Small intestine (tissue), 16 donors: ENCODE measurements around the gene WNT6. TPM values are rescaled to one million over a fixed set of nuclear protein-coding genes. Genes with fewer than 3 reads are reported as not detected.

Experiments
- DNase-seq, 2 donors: peaks; one replicate each; pipeline versions ENCODE4 v3.0.0 to v3.0.0-alpha.2; 2013
- FAIRE-seq: peaks from 2 replicates; lab custom pipeline; 2012; peaks lifted over from hg19 to GRCh38; lab: Jason Lieb, UNC
- H3K27ac ChIP-seq, 3 donors: one replicate each; pipeline ENCODE4 v1.5.1; 2013; ENCODE audit warnings: low read length in 2 of 3, mild to moderate bottlenecking in 2 of 3, control low read depth in 1 of 3, inconsistent platforms in 1 of 3, low read depth in 1 of 3, moderate library complexity in 1 of 3
- H3K27me3 ChIP-seq, 3 donors: one replicate each; pipeline ENCODE4 v1.6.1; 2013; ENCODE audit warnings: low read length in 3 of 3, inconsistent platforms in 1 of 3; ENCODE audit not compliant: control insufficient read depth in 3 of 3, insufficient read depth in 3 of 3
- H3K36me3 ChIP-seq, 3 donors: one replicate each; pipeline ENCODE4 v1.6.1; 2013; ENCODE audit warnings: low read length in 3 of 3, inconsistent platforms in 1 of 3, low read depth in 1 of 3, mild to moderate bottlenecking in 1 of 3, moderate library complexity in 1 of 3; ENCODE audit not compliant: control insufficient read depth in 3 of 3, insufficient read depth in 2 of 3
- H3K4me1 ChIP-seq, 3 donors: one replicate each; pipeline ENCODE4 v1.6.1; 2013; ENCODE audit warnings: low read length in 2 of 3, inconsistent platforms in 1 of 3, low read depth in 1 of 3, mild to moderate bottlenecking in 1 of 3, moderate library complexity in 1 of 3; ENCODE audit not compliant: control insufficient read depth in 3 of 3, insufficient read depth in 2 of 3
- H3K4me3 ChIP-seq, 3 donors: one replicate each; pipeline ENCODE4 v1.5.1; 2013; ENCODE audit warnings: low read length in 3 of 3, control low read depth in 1 of 3, inconsistent platforms in 1 of 3, low read depth in 1 of 3, mild to moderate bottlenecking in 1 of 3, moderate library complexity in 1 of 3
- H3K9me3 ChIP-seq, 2 donors: one replicate each; pipeline ENCODE4 v1.6.1; 2013; ENCODE audit warnings: low read depth in 1 of 2, low read length in 1 of 2; ENCODE audit not compliant: control insufficient read depth in 2 of 2, insufficient read depth in 1 of 2
- WGBS, 3 donors: extraction: QIAGEN DNeasy Blood & Tissue Kit; methylation state at CpG; one replicate each; pipeline ENCODE4 v1.1.7; 2013; 5-methylcytosine and 5-hydroxymethylcytosine counted together
- long read RNA-seq, 10 donors: transcript quantifications; one replicate each; lab custom pipeline, GENCODE V29; 2026
- polyA plus RNA-seq, 4 donors: library from polyadenylated mRNA; stranded (reverse) in 3 of 4; unstranded in 1 of 4; fragments of 200-250 nt in 3 of 4; fragments of 120-200 nt in 1 of 4; gene quantifications; one replicate each; pipeline versions ENCODE4 v1.2.1 to v1.2.3, GENCODE V29; 2013
- donor health status: healthy with polysubstance abuse.
- donor health status: control.
- donor health status: control.
- donor health status: Bipolar disorder and iron deficiency.
- donor health status: healthy.

The WNT6 gene
- 1 to 10 TPM in 1 of 4 donors, under 1 TPM in 1, not detected in 2; 0.06 to 1.8 TPM for polyA plus RNA-seq
- long read RNA-seq, donor 1, result 0 reads
- long read RNA-seq, donor 2, result 0 reads
- long read RNA-seq, donor 3, result 0 reads
- long read RNA-seq, donor 4, result 0 reads
- long read RNA-seq, donor 5, result 0 reads
- long read RNA-seq, donor 6, result 0 reads
- long read RNA-seq, donor 7, result 0 reads
- long read RNA-seq, donor 8, partial matches to known transcripts, result 0 of 2 reads
- long read RNA-seq, donor 8, other reads (novel, unspliced or antisense), result 0 of 2 reads
- long read RNA-seq, donor 9, result 0 reads
- long read RNA-seq, donor 10, result 0 reads

DNA sequence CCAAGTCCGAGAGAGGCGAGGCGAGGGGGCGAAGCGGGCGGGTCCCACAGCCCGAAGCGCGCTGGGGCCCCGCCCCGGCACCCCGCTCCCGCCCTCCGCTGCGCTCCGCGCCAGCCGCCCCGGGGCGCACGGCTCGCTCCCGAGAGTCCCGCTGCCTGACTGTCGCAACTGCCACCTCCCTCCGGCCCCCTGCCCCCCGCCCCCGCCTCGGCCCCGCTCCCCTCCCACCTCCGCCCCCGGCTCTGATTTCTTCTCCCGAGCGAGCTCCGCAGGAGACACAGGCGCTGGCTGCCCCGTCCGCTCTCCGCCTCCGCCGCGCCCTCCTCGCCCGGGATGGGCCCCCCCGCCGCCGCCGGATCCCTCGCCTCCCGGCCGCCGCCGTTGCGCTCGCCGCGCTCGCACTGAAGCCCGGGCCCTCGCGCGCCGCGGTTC, at the start of gene WNT6:
Gene WNT6, plus strand, starts transcription at position 250 of the 432 bp plus-strand sequence. CDS start 233 bp downstream, outside the sequence.
- FAIRE-seq (no peak), DNase-seq (no peak)
- WGBS, 3 donors, result 0 to 1% (median 1%) methylated on average over 20 to 64 of the region's 64 CpGs
- Histone ChIP-seq H3K36me3 (no peaks in the 10 kb centered on the region), H3K27ac (no peak within 1 kb of the TSS), H3K9me3 (no peaks in the 10 kb centered on the region), H3K27me3 (peaks cover 5 to 83% (median 43%) of the 10 kb centered on the region in 3 donors), H3K4me3 (peak within 1 kb of the TSS in 1 of 3 donors; percentile 43), H3K4me1 (peaks cover 0 to 8% (median 3%) of the 10 kb centered on the region in 3 donors)

DNA sequence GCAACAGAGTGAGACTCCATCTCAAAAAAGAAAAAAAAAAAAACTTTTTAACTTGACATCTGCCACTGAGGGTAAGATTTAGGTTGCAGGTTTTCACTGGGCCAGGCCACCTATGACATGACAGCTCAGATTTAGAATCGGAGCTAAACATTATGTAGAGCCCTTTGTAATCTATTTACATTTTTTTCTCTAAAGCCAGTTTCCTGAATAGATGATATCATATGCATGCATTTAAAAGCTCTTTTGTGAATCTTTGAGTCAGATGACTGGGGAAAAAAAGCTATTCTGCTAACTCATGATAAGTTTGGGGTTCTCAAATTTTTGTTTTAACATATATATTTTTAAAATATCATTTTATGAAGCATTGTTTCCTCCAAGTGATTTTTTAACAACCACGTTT, 49.3 kb upstream of the WNT6 start:
- WGBS, 3 donors, result 76 to 83% (median 81%) methylated on average over 2 of the region's 2 CpGs
- Histone ChIP-seq H3K9me3 (no peaks in the 10 kb centered on the region), H3K27me3 (no peaks in the 10 kb centered on the region), H3K4me3 (no peak overlapping the region), H3K4me1 (peaks cover 0 to 16% (median 3%) of the 10 kb centered on the region in 3 donors), H3K36me3 (peaks cover 0 to 44% (median 10%) of the 10 kb centered on the region in 3 donors), H3K27ac (no peak overlapping the region)
- FAIRE-seq (no peak), DNase-seq (no peak)

DNA sequence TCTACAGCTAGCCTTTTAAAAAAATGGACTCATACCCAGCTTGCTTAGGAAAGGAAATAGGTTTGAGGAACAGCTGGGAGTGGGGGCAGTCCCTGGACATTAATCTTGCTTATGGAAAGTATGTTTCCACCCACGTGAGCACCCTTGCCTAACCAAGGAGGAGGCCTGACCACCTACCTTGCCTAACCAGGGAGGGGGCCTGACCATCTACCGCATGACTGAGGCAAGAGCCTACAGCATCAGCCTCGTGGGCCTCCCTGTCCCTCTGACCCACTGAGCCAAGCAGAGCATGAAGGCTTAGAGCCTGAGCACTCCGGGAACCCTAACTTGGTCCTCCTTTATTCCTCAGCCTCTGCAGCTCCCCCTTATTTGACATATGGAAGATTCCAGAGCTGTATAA, 48.2 kb upstream of the WNT6 start:
- 70 to 79% (median 71%) methylated on average over 4 of the region's 4 CpGs for WGBS, 3 donors
- no peak for FAIRE-seq
- H3K36me3 ChIP-seq, result peaks cover 0 to 56% (median 12%) of the 10 kb centered on the region in 3 donors

DNA sequence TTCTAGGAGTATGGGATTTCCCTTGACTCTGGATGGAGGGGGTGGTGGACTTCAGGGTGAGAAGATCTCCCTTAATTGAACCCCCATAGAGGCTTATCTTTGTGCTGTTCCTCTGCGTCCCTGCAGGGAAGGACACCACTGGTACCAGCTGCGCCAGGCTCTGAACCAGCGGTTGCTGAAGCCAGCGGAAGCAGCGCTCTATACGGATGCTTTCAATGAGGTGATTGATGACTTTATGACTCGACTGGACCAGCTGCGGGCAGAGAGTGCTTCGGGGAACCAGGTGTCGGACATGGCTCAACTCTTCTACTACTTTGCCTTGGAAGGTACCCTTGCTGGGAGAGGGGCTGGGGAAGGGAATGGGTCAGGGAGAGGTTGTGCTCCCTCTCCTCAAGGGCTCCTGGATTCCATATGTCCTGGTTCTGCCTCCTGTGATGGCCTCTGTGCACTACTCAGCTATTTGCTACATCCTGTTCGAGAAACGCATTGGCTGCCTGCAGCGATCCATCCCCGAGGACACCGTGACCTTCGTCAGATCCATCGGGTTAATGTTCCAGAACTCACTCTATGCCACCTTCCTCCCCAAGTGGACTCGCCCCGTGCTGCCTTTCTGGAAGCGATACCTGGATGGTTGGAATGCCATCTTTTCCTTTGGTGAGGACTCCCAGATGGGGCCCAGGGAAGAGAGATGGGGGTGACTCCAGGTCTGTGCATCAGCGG, 47.3 kb upstream of the WNT6 start:
- no peak overlapping the region for H3K27ac ChIP-seq
- FAIRE-seq (no peak), DNase-seq (no peak)
- H3K27me3 ChIP-seq, result no peaks in the 10 kb centered on the region
- peaks cover 0 to 10% (median 3%) of the 10 kb centered on the region in 3 donors for H3K4me1 ChIP-seq
- 94 to 97% (median 94%) methylated on average over 21 of the region's 21 CpGs for WGBS, 3 donors
- H3K4me3 ChIP-seq, result no peak overlapping the region
- H3K9me3 ChIP-seq, result no peaks in the 10 kb centered on the region
- H3K36me3 ChIP-seq, result peaks cover 0 to 61% (median 12%) of the 10 kb centered on the region in 3 donors

More for the DNA sequence above, 48.2 kb upstream of the WNT6 start:
- DNase-seq, result no peak
- Histone ChIP-seq H3K9me3 (no peaks in the 10 kb centered on the region), H3K4me1 (peaks cover 0 to 13% (median 3%) of the 10 kb centered on the region in 3 donors), H3K27ac (no peak overlapping the region), H3K27me3 (no peaks in the 10 kb centered on the region), H3K4me3 (no peak overlapping the region)

DNA sequence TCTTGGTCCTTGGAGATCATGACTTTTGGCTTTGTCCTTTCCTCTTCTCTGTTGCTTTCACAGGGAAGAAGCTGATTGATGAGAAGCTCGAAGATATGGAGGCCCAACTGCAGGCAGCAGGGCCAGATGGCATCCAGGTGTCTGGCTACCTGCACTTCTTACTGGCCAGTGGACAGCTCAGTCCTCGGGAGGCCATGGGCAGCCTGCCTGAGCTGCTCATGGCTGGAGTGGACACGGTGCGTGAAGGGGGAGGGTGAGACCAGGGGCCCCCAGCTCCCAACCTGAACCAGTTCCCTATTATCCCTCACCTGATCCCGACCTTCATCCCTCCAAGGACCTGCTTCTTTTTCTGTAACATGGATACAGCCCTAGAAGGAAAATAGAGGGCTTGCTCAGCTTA, 46.7 kb upstream of the WNT6 start:
- Histone ChIP-seq H3K27ac (no peak overlapping the region), H3K4me3 (no peak overlapping the region), H3K9me3 (no peaks in the 10 kb centered on the region), H3K36me3 (peaks cover 0 to 63% (median 14%) of the 10 kb centered on the region in 3 donors), H3K4me1 (peaks cover 0 to 10% (median 3%) of the 10 kb centered on the region in 3 donors), H3K27me3 (no peaks in the 10 kb centered on the region)
- DNase-seq (no peak), FAIRE-seq (no peak)
- 88 to 92% (median 92%) methylated on average over 5 of the region's 5 CpGs for WGBS, 3 donors

DNA sequence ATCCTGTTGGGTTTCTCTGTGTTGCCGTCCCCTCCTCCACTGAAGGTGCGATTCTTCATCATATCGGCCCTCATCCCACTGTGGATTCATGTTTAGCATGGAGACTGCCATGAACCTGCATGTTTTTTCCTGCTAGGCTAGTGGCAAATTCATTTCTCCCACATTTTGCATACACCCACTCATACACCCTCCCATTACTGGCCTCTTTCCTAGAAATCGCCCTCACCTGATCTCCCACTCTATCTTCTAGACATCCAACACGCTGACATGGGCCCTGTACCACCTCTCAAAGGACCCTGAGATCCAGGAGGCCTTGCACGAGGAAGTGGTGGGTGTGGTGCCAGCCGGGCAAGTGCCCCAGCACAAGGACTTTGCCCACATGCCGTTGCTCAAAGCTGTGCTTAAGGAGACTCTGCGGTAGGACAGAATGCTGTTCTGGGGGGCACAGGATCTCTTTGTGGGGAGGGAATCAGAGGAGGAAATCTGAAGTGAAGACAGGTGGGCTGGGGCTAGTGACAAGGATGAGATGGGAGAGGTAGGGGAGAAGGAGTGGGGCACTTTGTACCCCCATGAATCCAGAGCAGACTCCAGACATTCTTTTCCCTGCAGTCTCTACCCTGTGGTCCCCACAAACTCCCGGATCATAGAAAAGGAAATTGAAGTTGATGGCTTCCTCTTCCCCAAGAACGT, 45.7 kb upstream of the WNT6 start:
- H3K4me1 ChIP-seq, result peaks cover 0 to 10% (median 3%) of the 10 kb centered on the region in 3 donors
- peak; percentile 48 to 80 for DNase-seq
- H3K27me3 ChIP-seq, result no peaks in the 10 kb centered on the region
- H3K9me3 ChIP-seq, result no peaks in the 10 kb centered on the region
- peaks cover 0 to 70% (median 14%) of the 10 kb centered on the region in 3 donors for H3K36me3 ChIP-seq
- H3K4me3 ChIP-seq, result no peak overlapping the region
- 23 to 62% (median 45%) methylated on average over 11 of the region's 11 CpGs for WGBS, 3 donors
- no peak for FAIRE-seq
- peak overlapping the region in 1 of 3 donors; percentile 19 for H3K27ac ChIP-seq

DNA sequence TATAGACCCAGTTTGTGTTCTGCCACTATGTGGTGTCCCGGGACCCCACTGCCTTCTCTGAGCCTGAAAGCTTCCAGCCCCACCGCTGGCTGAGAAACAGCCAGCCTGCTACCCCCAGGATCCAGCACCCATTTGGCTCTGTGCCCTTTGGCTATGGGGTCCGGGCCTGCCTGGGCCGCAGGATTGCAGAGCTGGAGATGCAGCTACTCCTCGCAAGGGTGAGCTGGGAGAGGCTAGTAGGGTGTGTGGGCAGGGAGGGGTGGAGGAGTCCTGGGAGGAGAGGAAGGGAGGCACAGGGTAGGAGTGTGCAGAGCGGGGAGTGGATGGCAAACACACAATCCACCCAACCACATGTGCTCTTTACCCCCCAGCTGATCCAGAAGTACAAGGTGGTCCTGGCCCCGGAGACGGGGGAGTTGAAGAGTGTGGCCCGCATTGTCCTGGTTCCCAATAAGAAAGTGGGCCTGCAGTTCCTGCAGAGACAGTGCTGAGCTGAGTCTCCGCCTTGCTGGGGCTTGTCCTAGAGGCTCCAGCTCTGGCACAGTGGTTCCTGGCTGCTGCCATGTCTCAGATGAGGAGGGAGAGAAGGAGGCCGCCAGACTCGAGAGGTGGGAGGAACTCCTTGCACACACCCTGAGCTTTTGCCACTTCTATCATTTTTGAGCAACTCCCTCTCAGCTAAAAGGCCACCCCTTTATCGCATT, 44.9 kb upstream of the WNT6 start:
- FAIRE-seq (no peak), DNase-seq (no peak)
- Histone ChIP-seq H3K4me1 (peaks cover 0 to 10% (median 3%) of the 10 kb centered on the region in 3 donors), H3K27me3 (no peaks in the 10 kb centered on the region), H3K36me3 (peaks cover 0 to 69% (median 13%) of the 10 kb centered on the region in 3 donors), H3K9me3 (no peaks in the 10 kb centered on the region), H3K27ac (peak overlapping the region in 1 of 3 donors; percentile 19), H3K4me3 (no peak overlapping the region)
- WGBS, 3 donors, result 68 to 88% (median 75%) methylated on average over 13 of the region's 13 CpGs
